Vagina (tissue), 2 donors: ENCODE measurements around the gene MRC2. TPM values are rescaled to one million over a fixed set of nuclear protein-coding genes. Genes with fewer than 3 reads are reported as not detected.
"Not testable (repeated sequence)": the region's sequence is repeated elsewhere in the genome, so short reads cannot be mapped to it uniquely, and the experiment has no call there.

Experiments used
- DNase-seq, 2 donors: peaks; one replicate each; pipeline ENCODE4 v3.0.0-alpha.2; 2017; ENCODE audit errors: extremely low spot score in 2 of 2
- H3K27ac ChIP-seq: fragments of 200-600 bp; sonication (generic); one replicate; pipeline ENCODE4 v1.5.1; 2019
- H3K27me3 ChIP-seq: fragments of 200-600 bp; sonication (generic); one replicate; pipeline ENCODE4 v1.5.1; 2019
- H3K36me3 ChIP-seq, 2 donors: fragments of 200-600 bp; sonication (generic); one replicate each; pipeline ENCODE4 v1.5.1; 2017 to 2019
- H3K4me1 ChIP-seq: fragments of 200-600 bp; sonication (generic); one replicate; pipeline ENCODE4 v1.5.1; 2019
- H3K4me3 ChIP-seq, 2 donors: fragments of 200-600 bp; sonication (generic); 1 replicate in 1 of 2; 2 replicates in 1 of 2; pipeline ENCODE4 v1.5.1; 2016 to 2019
- H3K9me3 ChIP-seq: fragments of 200-600 bp; sonication (generic); one replicate; pipeline ENCODE4 v1.5.1; 2019
- POLR2A ChIP-seq, 2 donors: fragments of 450-650 bp; IDR thresholded peaks; one replicate each; pipeline ENCODE4 v1.6.1; 2017; ENCODE audit warnings: antibody characterized with exemption in 2 of 2, mild to moderate bottlenecking in 2 of 2, moderate library complexity in 2 of 2
- POLR2AphosphoS5 ChIP-seq, 2 donors: sonication (generic); formaldehyde crosslinking; IDR thresholded peaks; one replicate each; pipeline ENCODE4 v1.9.0; 2017; ENCODE audit warnings: antibody characterized with exemption in 2 of 2, mild to moderate bottlenecking in 2 of 2, low read depth in 1 of 2; ENCODE audit not compliant: insufficient read depth in 1 of 2
- intact Hi-C: fragments of 100-400 bp; cut with DNase I; formaldehyde crosslinking; loops from one replicate; pipeline ENCODE4 v1.15.1; 2023
- total RNA-seq: library from RNA; depleted of rRNA; stranded (reverse); fragments of >200 nt; gene quantifications from one replicate; pipeline ENCODE4 v1.2.3, GENCODE V29; 2016
- TF ChIP-seq, protein P1 (sequence below), 3 experiments: fragments of 450-650 bp in 2 of 3; fragments of 200-600 bp in 1 of 3; sonication (generic) in 1 of 3; IDR thresholded peaks; one replicate each; pipeline ENCODE4 v1.5.1; 2017 to 2019; ENCODE audit warnings: antibody characterized with exemption in 3 of 3, mild to moderate bottlenecking in 2 of 3, moderate library complexity in 2 of 3

The MRC2 gene
- total RNA-seq, 1 donor from 2014 or later = 89.4 TPM

- Histone ChIP-seq H3K36me3 (peaks cover 0 to 8% of the 10 kb centered on the region in 2 donors), H3K9me3 (no peaks in the 10 kb centered on the region), H3K4me1 (peaks cover 19% of the 10 kb centered on the region), H3K27me3 (no peaks in the 10 kb centered on the region), H3K27ac (no peak overlapping the region), H3K4me3 (no peak overlapping the region)
- TF ChIP-seq, protein P1, sequence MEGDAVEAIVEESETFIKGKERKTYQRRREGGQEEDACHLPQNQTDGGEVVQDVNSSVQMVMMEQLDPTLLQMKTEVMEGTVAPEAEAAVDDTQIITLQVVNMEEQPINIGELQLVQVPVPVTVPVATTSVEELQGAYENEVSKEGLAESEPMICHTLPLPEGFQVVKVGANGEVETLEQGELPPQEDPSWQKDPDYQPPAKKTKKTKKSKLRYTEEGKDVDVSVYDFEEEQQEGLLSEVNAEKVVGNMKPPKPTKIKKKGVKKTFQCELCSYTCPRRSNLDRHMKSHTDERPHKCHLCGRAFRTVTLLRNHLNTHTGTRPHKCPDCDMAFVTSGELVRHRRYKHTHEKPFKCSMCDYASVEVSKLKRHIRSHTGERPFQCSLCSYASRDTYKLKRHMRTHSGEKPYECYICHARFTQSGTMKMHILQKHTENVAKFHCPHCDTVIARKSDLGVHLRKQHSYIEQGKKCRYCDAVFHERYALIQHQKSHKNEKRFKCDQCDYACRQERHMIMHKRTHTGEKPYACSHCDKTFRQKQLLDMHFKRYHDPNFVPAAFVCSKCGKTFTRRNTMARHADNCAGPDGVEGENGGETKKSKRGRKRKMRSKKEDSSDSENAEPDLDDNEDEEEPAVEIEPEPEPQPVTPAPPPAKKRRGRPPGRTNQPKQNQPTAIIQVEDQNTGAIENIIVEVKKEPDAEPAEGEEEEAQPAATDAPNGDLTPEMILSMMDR (IDR thresholded peaks at IDR 0.05) = no peak
- TF ChIP-seq POLR2AphosphoS5 (IDR thresholded peaks at IDR 0.05; ENCODE audit: insufficient read depth in 1 of 2, low read depth in 1 of 2) (no peak), POLR2A (IDR thresholded peaks at IDR 0.05) (no peak)
- intact Hi-C loops = no loop called here
- DNase-seq = no peak
These were observed 62.1 kb downstream of the MRC2 start for GRCh38 chr17:62689441-62690167.

- Histone ChIP-seq H3K27ac (no peak overlapping the region), H3K9me3 (no peaks in the 10 kb centered on the region), H3K4me1 (peaks cover 25% of the 10 kb centered on the region), H3K36me3 (peaks cover 0 to 8% of the 10 kb centered on the region in 2 donors), H3K4me3 (no peak overlapping the region), H3K27me3 (no peaks in the 10 kb centered on the region)
- TF ChIP-seq POLR2A (IDR thresholded peaks at IDR 0.05) = no peak
- TF ChIP-seq POLR2AphosphoS5 (IDR thresholded peaks at IDR 0.05; ENCODE audit: insufficient read depth in 1 of 2, low read depth in 1 of 2) = no peak
- TF ChIP-seq, protein P1 (IDR thresholded peaks at IDR 0.05) = no peak
- intact Hi-C loops = no loop called here
- no peak for DNase-seq
These were observed 62.9 kb downstream of the MRC2 start for GRCh38 chr17:62690168-62690897.

- H3K36me3 ChIP-seq, H3K27me3 ChIP-seq, intact Hi-C loops, H3K27ac ChIP-seq, DNase-seq, H3K9me3 ChIP-seq, H3K4me3 ChIP-seq: not testable (repeated sequence)
- peaks cover 28% of the 10 kb centered on the region for H3K4me1 ChIP-seq
These were observed 64.1 kb downstream of the MRC2 start for GRCh38 chr17:62691589-62691915.

- intact Hi-C loops = no loop called here
These were observed 64.7 kb downstream of the MRC2 start for GRCh38 chr17:62692159-62692651.

DNA sequence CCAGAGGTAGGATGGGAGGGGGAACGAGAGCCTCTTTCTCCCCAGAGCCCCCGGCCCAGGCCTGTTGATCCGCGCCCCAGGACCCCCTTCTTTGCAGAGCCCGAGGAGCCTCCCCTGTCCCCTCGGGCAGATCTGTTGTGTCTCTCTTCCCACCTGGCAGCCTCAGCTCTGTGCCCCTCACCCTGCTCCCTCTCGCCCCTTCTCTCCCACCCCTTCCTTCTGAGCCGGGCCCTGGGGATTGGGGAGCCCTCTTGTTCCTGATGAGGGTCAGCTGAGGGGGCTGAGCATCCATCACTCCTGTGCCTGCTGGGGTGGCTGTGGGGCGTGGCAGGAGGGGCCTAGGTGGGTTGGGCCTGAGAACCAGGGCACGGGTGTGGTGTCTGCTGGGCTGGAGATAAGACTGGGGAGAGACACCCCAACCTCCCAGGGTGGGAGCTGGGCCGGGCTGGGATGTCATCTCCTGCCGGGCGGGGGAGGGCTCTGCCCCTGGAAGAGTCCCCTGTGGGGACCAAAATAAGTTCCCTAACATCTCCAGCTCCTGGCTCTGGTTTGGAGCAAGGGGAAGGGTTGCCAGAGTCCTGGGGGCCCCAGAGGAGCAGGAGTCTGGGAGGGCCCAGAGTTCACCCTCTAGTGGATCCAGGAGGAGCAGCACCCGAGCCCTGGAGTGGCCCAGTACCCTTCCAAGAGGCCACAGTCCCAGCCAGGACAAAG is 65.4 kb downstream of the MRC2 start:
- TF ChIP-seq, protein P1 (IDR thresholded peaks at IDR 0.05) = peak in 1 of 3 experiments; percentile 4
- no peak for TF ChIP-seq POLR2AphosphoS5 (IDR thresholded peaks at IDR 0.05; ENCODE audit: insufficient read depth in 1 of 2, low read depth in 1 of 2)
- intact Hi-C loops = no loop called here
- H3K27ac ChIP-seq = peak overlapping the region; percentile 20

More at GRCh38 chr17:62692159-62692651, 64.7 kb downstream of the MRC2 start:
- no peak overlapping the region for H3K4me3 ChIP-seq
- no peaks in the 10 kb centered on the region for H3K27me3 ChIP-seq
- TF ChIP-seq POLR2A (IDR thresholded peaks at IDR 0.05) (no peak), POLR2AphosphoS5 (IDR thresholded peaks at IDR 0.05; ENCODE audit: insufficient read depth in 1 of 2, low read depth in 1 of 2) (no peak)
- TF ChIP-seq, protein P1 (IDR thresholded peaks at IDR 0.05) = no peak
- peaks cover 34% of the 10 kb centered on the region for H3K4me1 ChIP-seq
- peaks cover 0 to 8% of the 10 kb centered on the region in 2 donors for H3K36me3 ChIP-seq
- DNase-seq = no peak
- no peaks in the 10 kb centered on the region for H3K9me3 ChIP-seq
- no peak overlapping the region for H3K27ac ChIP-seq

More for the DNA sequence above, 65.4 kb downstream of the MRC2 start:
- H3K9me3 ChIP-seq = no peaks in the 10 kb centered on the region
- H3K4me3 ChIP-seq = no peak overlapping the region
- no peaks in the 10 kb centered on the region for H3K27me3 ChIP-seq
- H3K4me1 ChIP-seq = peaks cover 35% of the 10 kb centered on the region
- no peak for DNase-seq
- H3K36me3 ChIP-seq = peaks cover 0 to 8% of the 10 kb centered on the region in 2 donors
